ENCODE results near the gene PSME2. TPM values are rescaled to one million over a fixed set of nuclear protein-coding genes. Genes with fewer than 3 reads are reported as not detected.

Gene PSME2
- total and polyA plus RNA-seq, 8 donors = 62.4 to 421 (median 232) TPM

GRCh38 chr14:24185741-24186140 lies 39.3 kb upstream of the PSME2 start:
- intact Hi-C loops (cut with DNase I; ENCODE audit: low total_unique reads) = no loop called here

GRCh38 chr14:24185026-24185425 lies 38.6 kb upstream of the PSME2 start:
- intact Hi-C loops (cut with DNase I; ENCODE audit: low total_unique reads) = no loop called here
- Histone ChIP-seq H3K27ac (no peak overlapping the region), H3K36me3 (peaks cover 53 to 79% (median 74%) of the 10 kb centered on the region in 4 donors), H3K4me1 (peaks cover 13 to 33% (median 27%) of the 10 kb centered on the region in 4 donors), H3K27me3 (no peaks in the 10 kb centered on the region), H3K4me3 (no peak overlapping the region), H3K9me3 (no peaks in the 10 kb centered on the region)
- TF ChIP-seq EP300 (IDR thresholded peaks at IDR 0.05) (no peak), CTCF (IDR thresholded peaks at IDR 0.05) (no peak), POLR2A (IDR thresholded peaks at IDR 0.05) (no peak), POLR2AphosphoS5 (IDR thresholded peaks at IDR 0.05) (no peak)
- 93 to 97% (median 94%) methylated on average over 7 of the region's 7 CpGs for WGBS, 5 donors
- DNase-seq = no peak

More at GRCh38 chr14:24185741-24186140, 39.3 kb upstream of the PSME2 start:
- H3K9me3 ChIP-seq = no peaks in the 10 kb centered on the region
- DNase-seq = no peak
- no peak overlapping the region for H3K27ac ChIP-seq
- H3K36me3 ChIP-seq = peaks cover 47 to 79% (median 73%) of the 10 kb centered on the region in 4 donors
- no peaks in the 10 kb centered on the region for H3K27me3 ChIP-seq
- H3K4me3 ChIP-seq = no peak overlapping the region
- peaks cover 13 to 29% (median 26%) of the 10 kb centered on the region in 4 donors for H3K4me1 ChIP-seq
- no peak for TF ChIP-seq CTCF (IDR thresholded peaks at IDR 0.05)
- TF ChIP-seq POLR2A (IDR thresholded peaks at IDR 0.05) = no peak
- TF ChIP-seq POLR2AphosphoS5 (IDR thresholded peaks at IDR 0.05) = no peak
- no peak for TF ChIP-seq EP300 (IDR thresholded peaks at IDR 0.05)
- WGBS, 5 donors = 90 to 96% (median 91%) methylated on average over 7 to 11 of the region's 11 CpGs

GRCh38 chr14:24184104-24184970 lies 37.9 kb upstream of the PSME2 start:
- no peaks in the 10 kb centered on the region for H3K27me3 ChIP-seq
- H3K36me3 ChIP-seq = peaks cover 58 to 80% (median 78%) of the 10 kb centered on the region in 4 donors
- TF ChIP-seq POLR2AphosphoS5 (IDR thresholded peaks at IDR 0.05) = no peak
- TF ChIP-seq CTCF (IDR thresholded peaks at IDR 0.05) = no peak
- TF ChIP-seq EP300 (IDR thresholded peaks at IDR 0.05) = no peak
- TF ChIP-seq POLR2A (IDR thresholded peaks at IDR 0.05) = no peak
- no peak overlapping the region for H3K4me3 ChIP-seq
- intact Hi-C loops (cut with DNase I; ENCODE audit: low total_unique reads) = no loop called here
- H3K4me1 ChIP-seq = peaks cover 13 to 32% (median 21%) of the 10 kb centered on the region in 4 donors
- no peak for DNase-seq
- H3K9me3 ChIP-seq = no peaks in the 10 kb centered on the region
- H3K27ac ChIP-seq = no peak overlapping the region
- WGBS, 5 donors = 80 to 91% (median 84%) methylated on average over 14 to 19 of the region's 19 CpGs

- WGBS, 5 donors = 86 to 94% (median 87%) methylated on average over 9 to 15 of the region's 15 CpGs
- Histone ChIP-seq H3K4me1 (peaks cover 8 to 19% (median 11%) of the 10 kb centered on the region in 4 donors), H3K36me3 (peaks cover 67 to 93% (median 90%) of the 10 kb centered on the region in 4 donors), H3K27ac (no peak overlapping the region), H3K27me3 (no peaks in the 10 kb centered on the region), H3K4me3 (no peak overlapping the region), H3K9me3 (no peaks in the 10 kb centered on the region)
- TF ChIP-seq POLR2AphosphoS5 (IDR thresholded peaks at IDR 0.05) = no peak
- no peak for TF ChIP-seq CTCF (IDR thresholded peaks at IDR 0.05)
- no peak for TF ChIP-seq EP300 (IDR thresholded peaks at IDR 0.05)
- TF ChIP-seq POLR2A (IDR thresholded peaks at IDR 0.05) = no peak
- intact Hi-C loops (cut with DNase I; ENCODE audit: low total_unique reads) = no loop called here
- DNase-seq = no peak
These were observed 36.6 kb upstream of the PSME2 start for GRCh38 chr14:24183014-24183481.
